Measurements from ENCODE around the gene UBXN7.
A peak's percentile ranks its signal among the peaks of the same experiment; 100 is the strongest.
"Not testable (repeated sequence)": the region's sequence is repeated elsewhere in the genome, so short reads cannot be mapped to it uniquely, and the experiment has no call there.

The UBXN7 gene

GRCh38 chr3:196432137-196432879, at the start of gene UBXN7:
TSS of gene UBXN7 (minus strand) at chr3:196432427. CDS start at chr3:196432399, 28 bp downstream.
- DNase-seq = peak; percentile 98

- DNase-seq = no peak
Measured at GRCh38 chr3:196477678-196478077, 45.5 kb upstream of the UBXN7 start.

- DNase-seq = no peak
Measured at GRCh38 chr3:196472286-196472685, 40.1 kb upstream of the UBXN7 start.

GRCh38 chr3:196471551-196471950, 39.3 kb upstream of the UBXN7 start:
- no peak for DNase-seq

GRCh38 chr3:196470182-196470581, 38.0 kb upstream of the UBXN7 start:
- not testable (repeated sequence) for DNase-seq

GRCh38 chr3:196463804-196464203, 31.6 kb upstream of the UBXN7 start:
- DNase-seq = no peak

- no peak for DNase-seq
Measured at GRCh38 chr3:196463478-196463756, 31.2 kb upstream of the UBXN7 start.

GRCh38 chr3:196462680-196463477, 30.7 kb upstream of the UBXN7 start:
- DNase-seq = not testable (repeated sequence)

- DNase-seq = no peak
Measured at GRCh38 chr3:196458063-196458462, 25.8 kb upstream of the UBXN7 start.

- not testable (repeated sequence) for DNase-seq
Measured at GRCh38 chr3:196457470-196457869, 25.2 kb upstream of the UBXN7 start.

GRCh38 chr3:196454935-196455334, 22.7 kb upstream of the UBXN7 start:
- no peak for DNase-seq

GRCh38 chr3:196445391-196445790, 13.2 kb upstream of the UBXN7 start:
- DNase-seq = not testable (repeated sequence)

GRCh38 chr3:196444500-196444894, 12.3 kb upstream of the UBXN7 start:
- DNase-seq = no peak

- DNase-seq = no peak
Measured at GRCh38 chr3:196440696-196441095, 8.5 kb upstream of the UBXN7 start.

- DNase-seq = no peak
Measured at GRCh38 chr3:196440041-196440537, 7.9 kb upstream of the UBXN7 start.

- DNase-seq = peak; percentile 63
Measured at GRCh38 chr3:196431181-196432136, 768 bp downstream of the UBXN7 start.

- no peak for DNase-seq
Measured at GRCh38 chr3:196428041-196428440, 4.2 kb downstream of the UBXN7 start.

- not testable (repeated sequence) for DNase-seq
Measured at GRCh38 chr3:196424421-196424820, 7.8 kb downstream of the UBXN7 start.

GRCh38 chr3:196423044-196423781, 9.0 kb downstream of the UBXN7 start:
- DNase-seq = no peak

GRCh38 chr3:196421668-196422067, 10.6 kb downstream of the UBXN7 start:
- not testable (repeated sequence) for DNase-seq

GRCh38 chr3:196419386-196419785, 12.8 kb downstream of the UBXN7 start:
- DNase-seq = no peak

- DNase-seq = no peak
Measured at GRCh38 chr3:196418601-196419000, 13.6 kb downstream of the UBXN7 start.
